Loucy (cell line): ENCODE data around the gene NR1D2.

Source experiments
- H2AFZ ChIP-seq: fragments of 200-600 bp; sonication (generic); 2 replicates; pipeline ENCODE4 v1.6.0; 2016; ENCODE audit warnings: antibody characterized with exemption, mild to moderate bottlenecking, low read length, moderate library complexity
- H3F3A ChIP-seq: fragments of 200-600 bp; 2 replicates; pipeline ENCODE4 v1.6.0; 2016; ENCODE audit warnings: antibody characterized with exemption, low read depth, mild to moderate bottlenecking
- H3K27me3 ChIP-seq: fragments of 200-600 bp; sonication (generic); 2 replicates; pipeline ENCODE4 v1.6.1; 2014; ENCODE audit warnings: low read length, mild to moderate bottlenecking; ENCODE audit not compliant: insufficient read depth, poor library complexity, severe bottlenecking
- H3K36me3 ChIP-seq: fragments of 200-600 bp; sonication (generic); 2 replicates; pipeline ENCODE4 v1.6.1; 2016; ENCODE audit warnings: low read length; ENCODE audit not compliant: insufficient read depth
- H3K4me1 ChIP-seq: fragments of 200-600 bp; sonication (generic); 2 replicates; pipeline ENCODE4 v1.5.1; 2014; ENCODE audit warnings: low read length, mild to moderate bottlenecking; ENCODE audit not compliant: insufficient read depth, poor library complexity, severe bottlenecking
- H3K4me2 ChIP-seq: fragments of 200-600 bp; sonication (generic); 2 replicates; pipeline ENCODE4 v1.6.0; 2014; ENCODE audit warnings: antibody characterized with exemption, low read length, low read depth, mild to moderate bottlenecking; ENCODE audit not compliant: poor library complexity, severe bottlenecking
- H3K4me3 ChIP-seq: fragments of 200-600 bp; sonication (generic); 2 replicates; pipeline ENCODE4 v1.5.1; 2014; ENCODE audit warnings: low read length, mild to moderate bottlenecking, mixed read lengths; ENCODE audit not compliant: poor library complexity, severe bottlenecking
- H3K79me2 ChIP-seq: fragments of 200-600 bp; sonication (generic); 2 replicates; pipeline ENCODE4 v1.6.1; 2014; ENCODE audit warnings: low read length; ENCODE audit not compliant: insufficient read depth
- H3K9ac ChIP-seq: fragments of 200-600 bp; sonication (generic); 2 replicates; pipeline ENCODE4 v1.6.0; 2014; ENCODE audit warnings: mild to moderate bottlenecking, low read depth, low read length, moderate library complexity; ENCODE audit not compliant: poor library complexity, severe bottlenecking
- H3K9me2 ChIP-seq: fragments of 200-600 bp; sonication (generic); replicated peaks from 2 replicates; pipeline ENCODE4 v1.6.1; 2016; ENCODE audit warnings: low read depth, low read length, mixed read lengths
- H3K9me3 ChIP-seq: fragments of 200-600 bp; sonication (generic); 2 replicates; pipeline ENCODE4 v1.6.1; 2014; ENCODE audit warnings: mild to moderate bottlenecking, antibody characterized with exemption, low read length, low read depth; ENCODE audit not compliant: insufficient read depth
- H4K20me1 ChIP-seq: fragments of 200-600 bp; sonication (generic); 2 replicates; pipeline ENCODE4 v1.6.0; 2014; ENCODE audit warnings: antibody characterized with exemption, low read length, mild to moderate bottlenecking; ENCODE audit not compliant: insufficient read depth, poor library complexity, severe bottlenecking
- CTCF ChIP-seq: fragments of 200-600 bp; sonication (generic); conservative IDR thresholded peaks from 2 replicates; pipeline ENCODE4 v1.5.1; 2014; ENCODE audit warnings: mild to moderate bottlenecking, antibody characterized with exemption, low read length
- EZH2phosphoT487 ChIP-seq: fragments of 200-600 bp; IDR thresholded peaks from 2 replicates; pipeline ENCODE4 v1.6.1; 2018; ENCODE audit warnings: antibody characterized with exemption, mild to moderate bottlenecking, moderate library complexity, borderline replicate concordance

Gene NR1D2

GRCh38 chr3:23999012-23999641, 54.0 kb downstream of the NR1D2 start:
- Histone ChIP-seq H3K4me1 (peaks cover 7% of the 10 kb centered on the region), H3K9ac (no peak overlapping the region), H3K9me2 (no peaks in the 10 kb centered on the region), H3K9me3 (no peaks in the 10 kb centered on the region), H2AFZ (no peak overlapping the region), H3K36me3 (no peaks in the 10 kb centered on the region), H3K4me3 (no peak overlapping the region), H3K4me2 (no peak overlapping the region), H3K27me3 (no peaks in the 10 kb centered on the region), H3K79me2 (no peaks in the 10 kb centered on the region), H4K20me1 (no peaks in the 10 kb centered on the region), H3F3A (no peaks in the 10 kb centered on the region)
- TF ChIP-seq CTCF: peak; percentile 99
- no peak for TF ChIP-seq EZH2phosphoT487

GRCh38 chr3:24002129-24002528, 57.0 kb downstream of the NR1D2 start:
- peaks cover under 1% of the 10 kb centered on the region for H3K4me1 ChIP-seq
- no peaks in the 10 kb centered on the region for H3K79me2 ChIP-seq
- no peak for TF ChIP-seq CTCF
- no peak for TF ChIP-seq EZH2phosphoT487
- no peaks in the 10 kb centered on the region for H3F3A ChIP-seq
- no peaks in the 10 kb centered on the region for H4K20me1 ChIP-seq
- H2AFZ ChIP-seq: no peak overlapping the region
- no peak overlapping the region for H3K4me2 ChIP-seq
- no peaks in the 10 kb centered on the region for H3K9me2 ChIP-seq
- H3K4me3 ChIP-seq: no peak overlapping the region
- H3K9ac ChIP-seq: no peak overlapping the region
- no peaks in the 10 kb centered on the region for H3K9me3 ChIP-seq
- H3K36me3 ChIP-seq: no peaks in the 10 kb centered on the region
- H3K27me3 ChIP-seq: no peaks in the 10 kb centered on the region

GRCh38 chr3:24003466-24003865, 58.4 kb downstream of the NR1D2 start:
- Histone ChIP-seq H3K79me2 (no peaks in the 10 kb centered on the region), H3K27me3 (no peaks in the 10 kb centered on the region), H2AFZ (no peak overlapping the region), H3K9me3 (no peaks in the 10 kb centered on the region), H3F3A (no peaks in the 10 kb centered on the region), H3K9ac (no peak overlapping the region), H4K20me1 (no peaks in the 10 kb centered on the region), H3K4me1 (no peaks in the 10 kb centered on the region), H3K4me2 (no peak overlapping the region), H3K9me2 (no peaks in the 10 kb centered on the region), H3K36me3 (no peaks in the 10 kb centered on the region), H3K4me3 (no peak overlapping the region)
- TF ChIP-seq EZH2phosphoT487: no peak
- TF ChIP-seq CTCF: no peak
